Breast epithelium (tissue), 4 donors: Measurements from ENCODE around the gene ADD3. TPM values are rescaled to one million over a fixed set of nuclear protein-coding genes. Genes with fewer than 3 reads are reported as not detected.

ENCODE experiments used
- DNase-seq, 2 donors: peaks; one replicate each; pipeline ENCODE4 v3.0.0-alpha.2; 2019; ENCODE audit warnings: low spot score in 2 of 2
- H3K27ac ChIP-seq, 2 donors: fragments of 200-600 bp; sonication (generic) in 1 of 2; one replicate each; pipeline ENCODE4 v1.5.1; 2016 to 2019; ENCODE audit warnings: mild to moderate bottlenecking in 1 of 2
- H3K27me3 ChIP-seq, 2 donors: fragments of 200-600 bp; sonication (generic) in 1 of 2; one replicate each; pipeline versions ENCODE4 v1.5.1 to v1.6.0; 2017 to 2019; ENCODE audit warnings: control low read depth in 1 of 2, mild to moderate bottlenecking in 1 of 2
- H3K36me3 ChIP-seq: fragments of 200-600 bp; one replicate; pipeline ENCODE4 v1.5.1; 2019
- H3K4me1 ChIP-seq, 2 donors: fragments of 200-600 bp; sonication (generic); one replicate each; pipeline ENCODE4 v1.5.1; 2016 to 2019; ENCODE audit warnings: control low read depth in 1 of 2
- H3K4me3 ChIP-seq, 3 donors: fragments of 200-600 bp; sonication (generic); 1 replicate in 2 of 3; 2 replicates in 1 of 3; pipeline ENCODE4 v1.5.1; 2016 to 2019; ENCODE audit warnings: mild to moderate bottlenecking in 3 of 3, moderate library complexity in 2 of 3
- H3K9me3 ChIP-seq, 2 donors: fragments of 200-600 bp; sonication (generic) in 1 of 2; one replicate each; pipeline ENCODE4 v1.5.1; 2016 to 2019; ENCODE audit warnings: control low read depth in 1 of 2
- CTCF ChIP-seq, 3 donors: fragments of 450-650 bp; IDR thresholded peaks; one replicate each; pipeline ENCODE4 v1.5.1; 2016 to 2017; ENCODE audit warnings: antibody characterized with exemption in 3 of 3, mild to moderate bottlenecking in 3 of 3, moderate library complexity in 3 of 3
- POLR2A ChIP-seq: fragments of 450-650 bp; IDR thresholded peaks from one replicate; pipeline ENCODE4 v1.6.1; 2016; ENCODE audit warnings: antibody characterized with exemption, mild to moderate bottlenecking, moderate library complexity
- POLR2AphosphoS5 ChIP-seq, 3 donors: sonication (generic); formaldehyde crosslinking; IDR thresholded peaks; one replicate each; pipeline ENCODE4 v1.6.1; 2017; ENCODE audit warnings: antibody characterized with exemption in 3 of 3
- intact Hi-C: fragments of 100-400 bp; cut with DNase I; formaldehyde crosslinking; loops from one replicate; pipeline ENCODE4 v1.15.1; 2023; ENCODE audit warnings: low total_unique reads
- total RNA-seq, 3 donors: library from RNA; depleted of rRNA; stranded (reverse); fragments of >200 nt; gene quantifications; one replicate each; pipeline ENCODE4 v1.1.0, GENCODE V29; 2016

ADD3 gene
- total RNA-seq, 3 donors from 2014 or later: 208 to 458 (median 347) TPM

DNA sequence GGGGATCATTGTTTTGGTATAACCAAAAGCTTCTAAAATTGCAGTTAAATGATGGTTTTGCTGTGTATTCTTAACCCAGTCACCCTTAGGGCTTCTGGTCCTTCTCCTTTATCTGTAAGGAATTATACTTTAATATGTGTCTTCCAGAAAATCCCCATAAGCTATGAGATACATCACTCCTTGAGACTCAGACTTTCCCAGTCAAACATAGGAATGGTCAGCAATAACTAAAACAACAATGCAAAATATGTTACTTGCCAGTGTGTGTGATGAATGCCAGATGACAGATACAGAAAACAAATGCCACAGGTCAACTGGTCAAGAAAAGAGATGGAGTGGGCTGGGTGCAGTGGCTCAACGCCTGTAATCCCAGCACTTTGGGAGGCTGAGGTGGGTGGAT lies 10.1 kb downstream of the ADD3 start:
- intact Hi-C loops: no loop called here
- no peaks in the 10 kb centered on the region for H3K36me3 ChIP-seq
- DNase-seq: no peak
- no peak overlapping the region for H3K27ac ChIP-seq
- TF ChIP-seq POLR2A: no peak
- TF ChIP-seq POLR2AphosphoS5 (IDR thresholded peaks at IDR 0.05): no peak
- TF ChIP-seq CTCF (IDR thresholded peaks at IDR 0.05): no peak
- H3K9me3 ChIP-seq: no peaks in the 10 kb centered on the region
- peaks cover 5 to 6% of the 10 kb centered on the region in 2 donors for H3K4me1 ChIP-seq
- H3K27me3 ChIP-seq: no peaks in the 10 kb centered on the region
- H3K4me3 ChIP-seq: no peak overlapping the region

GRCh38 chr10:110020265-110020664 lies 12.5 kb downstream of the ADD3 start:
- Histone ChIP-seq H3K27me3 (no peaks in the 10 kb centered on the region), H3K4me3 (no peak overlapping the region), H3K4me1 (peaks cover 5 to 6% of the 10 kb centered on the region in 2 donors), H3K27ac (peak overlapping the region in 1 of 2 donors; percentile 20), H3K36me3 (no peaks in the 10 kb centered on the region), H3K9me3 (no peaks in the 10 kb centered on the region)
- DNase-seq: no peak
- intact Hi-C loops: no loop called here
- no peak for TF ChIP-seq POLR2AphosphoS5 (IDR thresholded peaks at IDR 0.05)

DNA sequence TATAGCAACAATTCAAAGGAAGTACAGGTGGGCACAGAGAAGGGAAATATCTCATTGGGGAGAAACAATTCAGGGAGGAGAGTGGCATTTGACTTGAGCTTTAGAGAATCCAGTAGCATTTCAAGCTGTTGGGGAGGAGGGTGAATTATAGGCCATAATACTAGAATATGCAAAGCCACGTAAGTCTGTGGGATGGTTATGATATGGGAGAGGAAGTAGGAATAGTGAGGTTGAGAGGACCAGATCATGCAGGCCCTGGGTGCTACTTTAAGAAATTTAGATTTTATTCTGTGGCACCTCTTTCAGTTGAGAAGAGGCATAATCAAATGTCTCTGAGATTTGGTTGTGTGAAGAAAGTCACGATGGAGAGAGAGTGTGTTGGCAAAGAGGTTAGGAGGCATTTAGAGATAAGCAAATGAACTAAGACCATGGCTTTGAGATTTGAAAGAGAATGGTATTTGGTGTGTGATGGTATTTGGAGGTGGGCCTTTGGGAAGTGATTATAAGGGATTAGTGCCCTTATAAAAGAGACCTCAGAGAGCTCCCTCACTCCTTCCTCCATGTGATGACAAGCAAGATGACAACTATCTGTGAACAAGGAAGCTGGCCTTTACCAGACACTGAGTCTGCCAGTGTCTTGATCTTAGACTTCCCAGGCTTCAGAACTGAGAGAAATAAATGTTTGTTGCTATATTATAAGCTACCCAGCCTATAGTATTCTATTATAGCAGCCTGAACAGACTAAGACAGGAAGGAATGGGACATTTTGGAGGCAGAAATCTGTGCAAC lies 15.1 kb downstream of the ADD3 start:
- no peaks in the 10 kb centered on the region for H3K27me3 ChIP-seq
- intact Hi-C loops: no loop called here
- no peaks in the 10 kb centered on the region for H3K9me3 ChIP-seq
- no peaks in the 10 kb centered on the region for H3K36me3 ChIP-seq
- H3K27ac ChIP-seq: no peak overlapping the region
- H3K4me3 ChIP-seq: no peak overlapping the region
- TF ChIP-seq POLR2A (no peak), CTCF (IDR thresholded peaks at IDR 0.05) (no peak), POLR2AphosphoS5 (IDR thresholded peaks at IDR 0.05) (no peak)
- H3K4me1 ChIP-seq: no peaks in the 10 kb centered on the region
- no peak for DNase-seq

- Histone ChIP-seq H3K36me3 (no peaks in the 10 kb centered on the region), H3K9me3 (no peaks in the 10 kb centered on the region), H3K27me3 (no peaks in the 10 kb centered on the region), H3K4me3 (no peak overlapping the region), H3K27ac (no peak overlapping the region), H3K4me1 (no peaks in the 10 kb centered on the region)
- intact Hi-C loops: no loop called here
- no peak for DNase-seq
- no peak for TF ChIP-seq POLR2AphosphoS5 (IDR thresholded peaks at IDR 0.05)
- no peak for TF ChIP-seq POLR2A
- no peak for TF ChIP-seq CTCF (IDR thresholded peaks at IDR 0.05)
Measured at GRCh38 chr10:110023785-110024465, 16.1 kb downstream of the ADD3 start.

GRCh38 chr10:110029450-110029849 lies 21.7 kb downstream of the ADD3 start:
- no peaks in the 10 kb centered on the region for H3K36me3 ChIP-seq
- intact Hi-C loops: no loop called here
- peaks cover 0 to 4% of the 10 kb centered on the region in 2 donors for H3K4me1 ChIP-seq
- no peak for DNase-seq
- no peak for TF ChIP-seq POLR2AphosphoS5 (IDR thresholded peaks at IDR 0.05)
- no peak for TF ChIP-seq CTCF (IDR thresholded peaks at IDR 0.05)
- TF ChIP-seq POLR2A: no peak
- no peaks in the 10 kb centered on the region for H3K9me3 ChIP-seq
- no peak overlapping the region for H3K4me3 ChIP-seq
- no peaks in the 10 kb centered on the region for H3K27me3 ChIP-seq
- peak overlapping the region in 1 of 2 donors; percentile 15 for H3K27ac ChIP-seq
